Small intestine (tissue), 7 donors: ENCODE data around the gene APOE. TPM values are rescaled to one million over a fixed set of nuclear protein-coding genes. Genes with fewer than 3 reads are reported as not detected.
"Not testable (repeated sequence)": the region's sequence is repeated elsewhere in the genome, so short reads cannot be mapped to it uniquely, and the experiment has no call there.

ENCODE experiments used
- DNase-seq, 2 donors: peaks; one replicate each; pipeline versions ENCODE4 v3.0.0 to v3.0.0-alpha.2; 2013
- FAIRE-seq: peaks from 2 replicates; lab custom pipeline; 2012; peaks lifted over from hg19 to GRCh38; lab: Jason Lieb, UNC
- H3K27ac ChIP-seq, 3 donors: one replicate each; pipeline ENCODE4 v1.5.1; 2013; ENCODE audit warnings: low read length in 2 of 3, mild to moderate bottlenecking in 2 of 3, control low read depth in 1 of 3, inconsistent platforms in 1 of 3, low read depth in 1 of 3, moderate library complexity in 1 of 3
- H3K27me3 ChIP-seq, 3 donors: one replicate each; pipeline ENCODE4 v1.6.1; 2013; ENCODE audit warnings: low read length in 3 of 3, inconsistent platforms in 1 of 3; ENCODE audit not compliant: control insufficient read depth in 3 of 3, insufficient read depth in 3 of 3
- H3K36me3 ChIP-seq, 3 donors: one replicate each; pipeline ENCODE4 v1.6.1; 2013; ENCODE audit warnings: low read length in 3 of 3, inconsistent platforms in 1 of 3, low read depth in 1 of 3, mild to moderate bottlenecking in 1 of 3, moderate library complexity in 1 of 3; ENCODE audit not compliant: control insufficient read depth in 3 of 3, insufficient read depth in 2 of 3
- H3K4me1 ChIP-seq, 3 donors: one replicate each; pipeline ENCODE4 v1.6.1; 2013; ENCODE audit warnings: low read length in 2 of 3, inconsistent platforms in 1 of 3, low read depth in 1 of 3, mild to moderate bottlenecking in 1 of 3, moderate library complexity in 1 of 3; ENCODE audit not compliant: control insufficient read depth in 3 of 3, insufficient read depth in 2 of 3
- H3K4me3 ChIP-seq, 3 donors: one replicate each; pipeline ENCODE4 v1.5.1; 2013; ENCODE audit warnings: low read length in 3 of 3, control low read depth in 1 of 3, inconsistent platforms in 1 of 3, low read depth in 1 of 3, mild to moderate bottlenecking in 1 of 3, moderate library complexity in 1 of 3
- H3K9me3 ChIP-seq, 2 donors: one replicate each; pipeline ENCODE4 v1.6.1; 2013; ENCODE audit warnings: low read depth in 1 of 2, low read length in 1 of 2; ENCODE audit not compliant: control insufficient read depth in 2 of 2, insufficient read depth in 1 of 2
- WGBS, 3 donors: extraction: QIAGEN DNeasy Blood & Tissue Kit; methylation state at CpG; one replicate each; pipeline ENCODE4 v1.1.7; 2013; 5-methylcytosine and 5-hydroxymethylcytosine counted together
- polyA plus RNA-seq, 4 donors: library from polyadenylated mRNA; stranded (reverse) in 3 of 4; unstranded in 1 of 4; fragments of 200-250 nt in 3 of 4; fragments of 120-200 nt in 1 of 4; gene quantifications; one replicate each; pipeline versions ENCODE4 v1.2.1 to v1.2.3, GENCODE V29; 2013
- donor health status: healthy with polysubstance abuse.
- donor health status: control.
- donor health status: control.
- donor health status: Bipolar disorder and iron deficiency.
- donor health status: healthy.

APOE gene
- polyA plus RNA-seq, 4 donors: 14.1 to 201 (median 122) TPM

DNA sequence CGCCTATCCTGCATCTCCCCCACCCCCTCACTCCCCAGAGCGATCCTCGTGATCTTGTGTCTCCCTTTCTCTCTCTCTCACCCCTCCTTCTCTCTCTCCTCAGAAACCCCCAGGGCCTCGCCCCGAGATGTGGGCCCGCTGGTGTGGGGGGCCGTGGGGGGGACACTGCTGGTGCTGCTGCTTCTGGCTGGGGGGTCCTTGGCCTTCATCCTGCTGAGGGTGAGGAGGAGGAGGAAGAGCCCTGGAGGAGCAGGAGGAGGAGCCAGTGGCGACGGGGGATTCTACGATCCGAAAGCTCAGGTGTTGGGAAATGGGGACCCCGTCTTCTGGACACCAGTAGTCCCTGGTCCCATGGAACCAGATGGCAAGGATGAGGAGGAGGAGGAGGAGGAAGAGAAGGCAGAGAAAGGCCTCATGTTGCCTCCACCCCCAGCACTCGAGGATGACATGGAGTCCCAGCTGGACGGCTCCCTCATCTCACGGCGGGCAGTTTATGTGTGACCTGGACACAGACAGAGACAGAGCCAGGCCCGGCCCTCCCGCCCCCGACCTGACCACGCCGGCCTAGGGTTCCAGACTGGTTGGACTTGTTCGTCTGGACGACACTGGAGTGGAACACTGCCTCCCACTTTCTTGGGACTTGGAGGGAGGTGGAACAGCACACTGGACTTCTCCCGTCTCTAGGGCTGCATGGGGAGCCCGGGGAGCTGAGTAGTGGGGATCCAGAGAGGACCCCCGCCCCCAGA lies 27.3 kb upstream of the APOE start:
- H3K36me3 ChIP-seq: peaks cover 8 to 96% (median 21%) of the 10 kb centered on the region in 3 donors
- FAIRE-seq (no peak), DNase-seq (no peak)
- no peak overlapping the region for H3K27ac ChIP-seq
- H3K9me3 ChIP-seq: no peaks in the 10 kb centered on the region
- H3K4me1 ChIP-seq: peaks cover 0 to 14% (median 0%) of the 10 kb centered on the region in 3 donors
- H3K27me3 ChIP-seq: no peaks in the 10 kb centered on the region
- 77 to 83% (median 81%) methylated on average over 23 to 26 of the region's 26 CpGs for WGBS, 3 donors
- no peak overlapping the region for H3K4me3 ChIP-seq

DNA sequence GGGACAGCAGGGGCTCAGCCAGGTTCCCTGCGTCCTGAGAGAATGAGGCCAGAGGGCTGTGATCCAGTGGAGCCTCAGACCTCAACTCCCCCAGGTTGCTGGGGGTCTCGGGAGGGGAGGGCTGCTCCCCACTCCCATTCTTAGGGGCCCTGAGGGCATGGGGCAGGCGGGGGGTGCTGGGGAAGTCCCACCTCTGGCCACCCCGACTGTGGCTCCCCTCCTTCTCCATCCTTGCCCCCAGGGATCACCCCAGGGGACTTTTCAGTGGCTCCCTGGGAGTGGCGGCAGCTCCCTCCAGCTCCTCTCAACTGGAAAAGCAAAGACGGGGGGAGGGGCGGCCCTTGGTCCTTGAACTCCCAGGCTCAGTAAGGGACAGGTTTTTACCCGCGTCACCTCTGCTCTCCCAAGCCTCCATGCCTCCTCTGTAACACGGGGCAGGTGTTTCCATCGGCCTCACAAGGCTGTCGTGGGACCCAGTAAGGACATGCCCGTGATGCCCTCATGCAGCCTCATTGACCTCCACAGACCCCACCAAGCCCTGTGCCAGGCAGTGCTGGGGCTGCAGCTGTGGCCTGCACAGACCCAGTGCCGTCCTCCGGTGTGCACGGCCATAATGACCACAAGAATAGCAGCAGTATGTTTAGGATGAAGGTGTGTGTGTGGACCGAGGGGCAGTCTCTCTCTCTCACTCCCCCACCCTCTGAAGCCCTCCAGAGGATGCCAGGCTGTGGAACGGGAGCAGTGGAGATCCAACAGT lies 26.1 kb upstream of the APOE start:
- FAIRE-seq (no peak), DNase-seq (no peak)
- WGBS, 3 donors: 81 to 84% (median 84%) methylated on average over 16 to 18 of the region's 18 CpGs
- Histone ChIP-seq H3K36me3 (peaks cover 3 to 95% (median 18%) of the 10 kb centered on the region in 3 donors), H3K9me3 (no peaks in the 10 kb centered on the region), H3K4me3 (no peak overlapping the region), H3K27me3 (no peaks in the 10 kb centered on the region), H3K27ac (no peak overlapping the region), H3K4me1 (peaks cover 0 to 14% (median 0%) of the 10 kb centered on the region in 3 donors)

DNA sequence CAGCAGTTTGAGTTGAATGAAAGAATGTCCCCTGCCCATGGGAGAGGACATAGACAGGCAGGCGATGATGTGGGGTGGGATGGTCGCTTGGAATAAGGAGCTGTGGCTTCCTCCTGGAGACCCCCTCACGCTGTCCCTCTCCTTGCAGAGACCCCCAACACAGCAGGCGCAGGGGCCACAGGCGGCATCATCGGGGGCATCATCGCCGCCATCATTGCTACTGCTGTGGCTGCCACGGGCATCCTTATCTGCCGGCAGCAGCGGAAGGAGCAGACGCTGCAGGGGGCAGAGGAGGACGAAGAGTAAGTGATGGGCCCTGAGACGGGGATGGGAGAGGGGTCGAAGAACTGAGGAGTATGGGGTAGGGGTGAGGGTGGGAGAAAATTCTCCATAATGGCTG lies 23.5 kb upstream of the APOE start:
- H3K36me3 ChIP-seq: peaks cover 2 to 88% (median 10%) of the 10 kb centered on the region in 3 donors

DNA sequence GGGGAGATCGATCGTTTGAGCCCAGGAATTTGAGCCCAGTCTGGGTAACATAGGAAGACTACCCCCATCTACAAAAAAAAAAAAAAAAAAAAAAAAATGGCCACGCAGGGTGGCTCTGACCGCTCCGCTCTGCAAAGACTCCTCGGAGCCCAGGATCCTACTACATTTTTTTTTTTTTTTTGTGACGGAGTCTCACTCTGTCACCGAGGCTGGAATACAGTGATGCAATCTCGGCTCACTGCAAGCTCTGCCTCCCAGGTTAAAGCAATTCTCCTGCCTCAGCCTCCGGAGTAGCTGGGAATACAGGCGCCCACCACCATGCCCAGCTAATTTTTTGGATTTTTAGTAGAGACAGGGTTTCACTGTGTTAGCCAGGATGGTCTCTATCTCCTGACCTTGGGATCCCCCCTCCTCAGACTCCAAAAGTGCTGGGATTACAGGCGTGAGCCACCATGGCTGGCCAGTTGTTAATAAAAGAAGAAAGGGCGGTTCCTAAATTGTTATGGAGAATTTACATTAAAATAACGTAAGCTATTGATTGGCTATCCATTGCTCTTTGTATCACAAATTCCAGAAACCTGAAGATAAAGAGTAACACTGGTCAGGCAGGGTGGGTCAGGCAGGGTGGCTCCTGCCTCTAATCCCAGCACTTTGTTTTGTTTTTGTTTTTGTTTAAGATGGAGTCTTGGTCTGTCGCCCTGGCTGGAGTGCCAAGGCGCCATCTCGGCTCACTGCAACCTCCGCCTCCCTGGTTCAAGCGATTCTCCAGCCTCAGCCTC lies 22.8 kb upstream of the APOE start:
- not testable (repeated sequence) for H3K27ac ChIP-seq, H3K4me1 ChIP-seq, H3K27me3 ChIP-seq, H3K4me3 ChIP-seq, FAIRE-seq, DNase-seq, H3K9me3 ChIP-seq
- WGBS, 3 donors: 90 to 94% (median 92%) methylated on average over 19 of the region's 19 CpGs
- peaks cover 2 to 88% (median 5%) of the 10 kb centered on the region in 3 donors for H3K36me3 ChIP-seq

More for the DNA sequence above, 23.5 kb upstream of the APOE start:
- H3K4me1 ChIP-seq: no peaks in the 10 kb centered on the region
- 91 to 92% (median 92%) methylated on average over 15 of the region's 15 CpGs for WGBS, 3 donors
- DNase-seq: no peak
- FAIRE-seq: no peak
- no peaks in the 10 kb centered on the region for H3K27me3 ChIP-seq
- no peak overlapping the region for H3K4me3 ChIP-seq
- H3K27ac ChIP-seq: no peak overlapping the region
- H3K9me3 ChIP-seq: no peaks in the 10 kb centered on the region

DNA sequence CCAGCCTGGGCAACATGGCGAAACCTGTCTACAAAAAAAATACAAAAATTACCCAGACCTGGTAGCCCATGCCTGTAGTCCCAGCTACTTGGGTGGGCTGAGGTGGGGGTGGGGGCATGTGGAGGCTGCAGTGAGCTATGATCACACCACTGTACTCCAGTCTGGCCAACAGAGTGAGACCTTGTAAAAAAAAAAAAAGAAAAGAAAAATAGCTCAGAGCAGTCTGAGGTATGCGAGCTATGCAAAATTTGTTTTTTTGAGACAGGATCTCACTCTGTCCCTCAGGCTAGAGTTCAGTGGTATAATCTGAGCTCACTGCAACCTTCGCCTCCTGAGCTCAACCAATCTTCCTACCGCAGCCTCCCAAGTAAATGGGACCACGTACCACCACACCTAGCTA lies 21.7 kb upstream of the APOE start:
- H3K27me3 ChIP-seq: no peaks in the 10 kb centered on the region
- peaks cover under 1 to 88% (median 2%) of the 10 kb centered on the region in 3 donors for H3K36me3 ChIP-seq
- WGBS, 3 donors: 90 to 95% (median 91%) methylated on average over 5 of the region's 5 CpGs

DNA sequence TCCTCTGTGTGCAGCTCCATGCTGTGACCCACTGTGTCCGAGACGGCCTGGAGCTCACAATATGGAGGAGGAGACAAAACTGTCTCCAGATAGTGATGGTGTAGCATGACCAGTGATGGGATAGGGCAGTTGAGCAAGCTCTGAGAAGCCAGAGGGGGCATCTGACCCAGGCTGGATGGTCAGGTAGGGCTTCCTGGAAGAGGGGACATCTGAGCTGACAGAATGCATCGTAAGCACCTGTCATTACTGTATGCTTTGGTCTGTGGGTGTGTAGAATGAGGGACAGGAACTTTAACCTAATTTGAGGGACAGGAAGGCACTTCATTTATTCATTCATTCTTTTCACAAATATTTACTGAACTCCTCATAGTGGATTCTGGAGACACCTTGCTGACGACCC lies 21.0 kb upstream of the APOE start:
- no peaks in the 10 kb centered on the region for H3K27me3 ChIP-seq
- H3K4me1 ChIP-seq: peaks cover 0 to under 1% (median 0%) of the 10 kb centered on the region in 3 donors
- peaks cover 0 to 82% (median 2%) of the 10 kb centered on the region in 3 donors for H3K36me3 ChIP-seq
- no peaks in the 10 kb centered on the region for H3K9me3 ChIP-seq
- H3K27ac ChIP-seq: no peak overlapping the region
- DNase-seq (no peak), FAIRE-seq (no peak)
- H3K4me3 ChIP-seq: no peak overlapping the region
- 89 to 96% (median 95%) methylated on average over 4 of the region's 4 CpGs for WGBS, 3 donors

More for the DNA sequence above, 21.7 kb upstream of the APOE start:
- DNase-seq (no peak), FAIRE-seq (no peak)
- no peaks in the 10 kb centered on the region for H3K9me3 ChIP-seq
- H3K4me1 ChIP-seq: no peaks in the 10 kb centered on the region
- no peak overlapping the region for H3K27ac ChIP-seq
- no peak overlapping the region for H3K4me3 ChIP-seq

DNA sequence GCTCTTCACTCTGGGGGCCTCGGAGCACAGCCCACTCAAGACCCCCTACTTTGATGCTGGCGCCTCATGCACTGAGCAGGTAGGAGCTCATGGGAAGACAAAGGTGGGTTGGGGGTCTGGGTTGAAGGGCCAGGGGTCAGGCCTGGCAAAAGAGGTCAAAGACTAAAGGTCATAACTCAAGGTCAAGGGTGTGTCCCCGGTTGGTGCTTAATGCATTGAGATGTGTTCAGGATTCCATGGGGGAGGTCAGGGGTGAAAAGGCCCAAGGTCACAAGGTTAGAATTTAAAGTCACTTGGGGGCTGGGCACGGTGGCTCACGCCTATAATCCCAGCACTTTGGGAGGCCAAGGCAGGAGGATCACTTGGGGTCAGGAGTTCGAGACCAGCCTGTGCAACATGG lies 19.5 kb upstream of the APOE start:
- WGBS, 3 donors: 91 to 95% (median 93%) methylated on average over 6 of the region's 6 CpGs

DNA sequence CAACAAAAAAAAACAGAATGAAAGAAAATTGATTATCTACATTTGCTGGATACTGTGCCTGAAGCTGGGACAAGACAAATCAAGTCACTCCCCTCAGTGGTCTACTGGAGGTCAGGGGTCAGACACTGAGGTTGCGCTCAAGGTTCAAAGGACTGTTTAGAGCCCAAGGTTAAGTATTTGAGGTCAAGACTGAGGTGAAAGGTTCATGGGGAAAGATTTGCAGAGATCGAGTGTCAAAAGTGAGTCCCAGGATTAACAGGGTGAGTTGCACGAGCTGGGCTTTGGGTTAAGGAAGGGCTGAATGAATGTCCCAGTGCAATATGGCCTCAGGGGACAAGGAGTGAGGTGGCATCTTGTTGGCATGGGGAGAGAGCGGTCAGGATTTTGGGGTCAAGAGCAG lies 17.9 kb upstream of the APOE start:
- Histone ChIP-seq H3K4me3 (no peak overlapping the region), H3K4me1 (peaks cover 2 to 15% (median 3%) of the 10 kb centered on the region in 3 donors), H3K27ac (no peak overlapping the region), H3K36me3 (peaks cover 0 to 59% (median 2%) of the 10 kb centered on the region in 3 donors), H3K27me3 (no peaks in the 10 kb centered on the region), H3K9me3 (no peaks in the 10 kb centered on the region)
- FAIRE-seq (no peak), DNase-seq (no peak)
- WGBS, 3 donors: 88 to 91% (median 90%) methylated on average over 4 of the region's 4 CpGs

More for the DNA sequence above, 19.5 kb upstream of the APOE start:
- no peaks in the 10 kb centered on the region for H3K27me3 ChIP-seq
- DNase-seq: no peak
- peaks cover 0 to 70% (median 2%) of the 10 kb centered on the region in 3 donors for H3K36me3 ChIP-seq
- FAIRE-seq: no peak
- H3K9me3 ChIP-seq: no peaks in the 10 kb centered on the region
- peaks cover 0 to 7% (median 0%) of the 10 kb centered on the region in 3 donors for H3K4me1 ChIP-seq
- H3K27ac ChIP-seq: no peak overlapping the region
- H3K4me3 ChIP-seq: no peak overlapping the region
